ENCODE data around the gene TMC3. TPM values are rescaled to one million over a fixed set of nuclear protein-coding genes. Genes with fewer than 3 reads are reported as not detected.

Gene TMC3
- total and polyA plus RNA-seq, 2 experiments from 2014 or later: 0.43 TPM; not detected in 1

DNA sequence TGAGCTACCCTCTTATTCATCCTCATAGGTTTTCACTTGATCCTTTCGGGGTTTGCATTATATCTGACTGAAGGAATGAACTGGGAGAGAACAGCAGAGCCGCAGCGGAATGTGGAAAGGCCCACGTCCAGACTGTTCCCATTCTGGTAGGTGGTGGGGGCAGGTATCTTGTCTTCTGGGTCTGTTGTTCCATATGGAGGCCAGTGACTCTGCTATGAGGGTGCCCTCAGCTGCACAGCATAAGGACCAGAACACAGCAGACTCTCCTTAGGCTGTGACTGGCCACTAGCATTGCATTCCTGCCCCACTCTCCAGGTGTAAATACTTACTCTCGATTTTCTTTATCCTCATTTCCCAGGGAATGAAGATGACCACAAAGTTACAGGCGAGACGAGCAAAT is 12.1 kb downstream of the TMC3 start:
- TF ChIP-seq EZH2phosphoT487 (IDR thresholded peaks at IDR 0.05; ENCODE audit: low read depth, severe bottlenecking, unreplicated experiment) (no peak), EZH2 (IDR thresholded peaks at IDR 0.05; ENCODE audit: borderline replicate concordance) (no peak), CTCF (IDR thresholded peaks at IDR 0.05; ENCODE audit: poor library complexity) (no peak)
- 91% methylated on average over 7 of the region's 7 CpGs for WGBS (ENCODE audit: low lambda C conversion rate, missing lambda C conversion rate)
- no peak overlapping the region for H2AFZ ChIP-seq
- no peak overlapping the region for H3K27ac ChIP-seq
- H3K27me3 ChIP-seq: no peaks in the 10 kb centered on the region
- H3K9me2 ChIP-seq (replicated peaks; ENCODE audit: insufficient read depth): no peaks in the 10 kb centered on the region
- H3K4me2 ChIP-seq: no peak overlapping the region
- H3K36me3 ChIP-seq (replicated peaks; ENCODE audit: insufficient read depth, low read depth): peaks cover 3% of the 10 kb centered on the region
- no peak for DNase-seq (ENCODE audit: low spot score)
- H3K79me2 ChIP-seq: no peaks in the 10 kb centered on the region
- no peaks in the 10 kb centered on the region for H3K9me3 ChIP-seq (ENCODE audit: low read depth)
- no peak overlapping the region for H3K4me3 ChIP-seq
- no peaks in the 10 kb centered on the region for H4K20me1 ChIP-seq (ENCODE audit: insufficient read depth, poor library complexity, severe bottlenecking)
- no peaks in the 10 kb centered on the region for H3K4me1 ChIP-seq (ENCODE audit: insufficient read depth)

DNA sequence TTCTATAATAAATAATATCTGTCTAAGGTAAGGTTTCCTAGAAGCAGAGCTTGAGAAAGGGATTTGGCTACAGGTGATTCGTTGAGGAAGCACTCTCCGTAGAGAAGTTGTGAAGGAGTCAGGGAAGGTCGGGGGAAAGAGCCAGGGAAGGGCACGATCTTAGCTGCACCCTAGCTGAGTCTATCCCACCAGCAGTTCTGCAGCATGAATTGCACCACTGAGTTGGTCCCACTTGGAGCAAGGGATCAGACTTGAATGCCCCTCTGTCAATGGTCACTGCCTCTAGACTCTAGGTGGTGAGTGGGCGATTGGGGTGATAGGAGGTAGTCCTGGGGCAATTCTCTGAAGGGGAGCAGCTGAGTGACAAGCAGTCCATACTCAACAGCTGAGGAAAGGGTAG is 13.5 kb downstream of the TMC3 start:
- no peak overlapping the region for H3K4me2 ChIP-seq

DNA sequence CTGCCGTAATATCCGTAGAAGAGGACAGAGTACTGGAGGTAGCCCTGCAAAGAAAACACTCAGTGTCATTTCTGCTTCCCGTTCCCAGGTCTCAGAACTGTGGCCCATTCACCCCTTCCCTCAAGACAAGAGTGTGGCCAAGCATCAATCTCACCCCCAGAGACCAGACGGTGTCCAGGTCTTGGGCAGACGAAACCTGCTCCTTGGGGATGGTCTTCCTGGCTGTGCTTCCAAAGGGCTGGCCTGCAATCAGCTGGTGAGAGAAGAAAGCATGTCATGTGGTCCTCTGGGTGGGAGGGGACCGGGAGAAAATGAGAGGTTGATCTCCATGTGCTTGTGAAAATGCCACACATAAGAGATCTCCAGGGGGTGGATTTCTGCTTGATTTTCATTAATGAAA is 15.8 kb downstream of the TMC3 start:
- H3K27me3 ChIP-seq: no peaks in the 10 kb centered on the region
- H3K36me3 ChIP-seq (replicated peaks; ENCODE audit: insufficient read depth, low read depth): peaks cover 3% of the 10 kb centered on the region
- no peak overlapping the region for H3K27ac ChIP-seq
- no peak for DNase-seq (ENCODE audit: low spot score)
- H3K79me2 ChIP-seq: no peaks in the 10 kb centered on the region
- TF ChIP-seq EZH2phosphoT487 (IDR thresholded peaks at IDR 0.05; ENCODE audit: low read depth, severe bottlenecking, unreplicated experiment): no peak
- TF ChIP-seq EZH2 (IDR thresholded peaks at IDR 0.05; ENCODE audit: borderline replicate concordance): no peak
- TF ChIP-seq CTCF (IDR thresholded peaks at IDR 0.05; ENCODE audit: poor library complexity): no peak
- H3K4me2 ChIP-seq: no peak overlapping the region
- H2AFZ ChIP-seq: no peak overlapping the region
- no peaks in the 10 kb centered on the region for H3K9me3 ChIP-seq (ENCODE audit: low read depth)
- H3K4me1 ChIP-seq (ENCODE audit: insufficient read depth): no peaks in the 10 kb centered on the region
- WGBS (ENCODE audit: low lambda C conversion rate, missing lambda C conversion rate): 95% methylated on average over 6 of the region's 6 CpGs
- H4K20me1 ChIP-seq (ENCODE audit: insufficient read depth, poor library complexity, severe bottlenecking): no peaks in the 10 kb centered on the region
- no peaks in the 10 kb centered on the region for H3K9me2 ChIP-seq (replicated peaks; ENCODE audit: insufficient read depth)
- no peak overlapping the region for H3K4me3 ChIP-seq

More for the DNA sequence above, 13.5 kb downstream of the TMC3 start:
- H3K27ac ChIP-seq: no peak overlapping the region
- H3K4me1 ChIP-seq (ENCODE audit: insufficient read depth): no peaks in the 10 kb centered on the region
- TF ChIP-seq CTCF (IDR thresholded peaks at IDR 0.05; ENCODE audit: poor library complexity) (no peak), EZH2 (IDR thresholded peaks at IDR 0.05; ENCODE audit: borderline replicate concordance) (no peak), EZH2phosphoT487 (IDR thresholded peaks at IDR 0.05; ENCODE audit: low read depth, severe bottlenecking, unreplicated experiment) (no peak)
- H3K79me2 ChIP-seq: no peaks in the 10 kb centered on the region
- no peaks in the 10 kb centered on the region for H3K9me2 ChIP-seq (replicated peaks; ENCODE audit: insufficient read depth)
- no peak for DNase-seq (ENCODE audit: low spot score)
- no peak overlapping the region for H3K4me3 ChIP-seq
- peaks cover 3% of the 10 kb centered on the region for H3K36me3 ChIP-seq (replicated peaks; ENCODE audit: insufficient read depth, low read depth)
- WGBS (ENCODE audit: low lambda C conversion rate, missing lambda C conversion rate): 86% methylated on average over 5 of the region's 5 CpGs
- H4K20me1 ChIP-seq (ENCODE audit: insufficient read depth, poor library complexity, severe bottlenecking): no peaks in the 10 kb centered on the region
- no peaks in the 10 kb centered on the region for H3K27me3 ChIP-seq
- H3K9me3 ChIP-seq (ENCODE audit: low read depth): no peaks in the 10 kb centered on the region
- H2AFZ ChIP-seq: no peak overlapping the region

Measured in hepatocyte (in vitro differentiated cells).